Measurements from ENCODE around the gene RBMS3. TPM values are rescaled to one million over a fixed set of nuclear protein-coding genes. Genes with fewer than 3 reads are reported as not detected.
A peak's percentile ranks its signal among the peaks of the same experiment; 100 is the strongest.

RBMS3 gene
- total RNA-seq, 2 donors from 2014 or later: 31.7 to 45.1 TPM

DNA sequence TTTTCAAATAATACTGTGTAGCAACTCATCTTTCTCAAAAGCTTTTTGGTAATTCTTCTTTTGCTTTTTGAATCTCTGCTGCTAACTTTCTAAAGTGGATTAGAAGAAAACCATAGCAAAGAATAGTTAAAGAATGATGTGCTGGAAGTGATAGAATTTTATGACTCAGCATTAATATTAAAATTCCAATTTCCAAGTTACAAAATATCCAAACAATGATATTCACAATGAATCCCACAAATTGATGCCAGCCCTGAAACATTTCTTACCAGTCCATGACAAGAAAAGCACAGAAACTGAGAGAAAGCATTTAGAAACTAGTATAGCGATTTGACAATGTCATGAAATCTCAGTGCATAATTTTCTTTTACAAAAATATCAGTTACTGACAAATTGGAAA lies 482.2 kb downstream of the RBMS3 start:
- TF ChIP-seq POLR2A (IDR thresholded peaks at IDR 0.05) (no peak), POLR2AphosphoS5 (IDR thresholded peaks at IDR 0.05) (no peak)
- TF ChIP-seq, protein P1, sequence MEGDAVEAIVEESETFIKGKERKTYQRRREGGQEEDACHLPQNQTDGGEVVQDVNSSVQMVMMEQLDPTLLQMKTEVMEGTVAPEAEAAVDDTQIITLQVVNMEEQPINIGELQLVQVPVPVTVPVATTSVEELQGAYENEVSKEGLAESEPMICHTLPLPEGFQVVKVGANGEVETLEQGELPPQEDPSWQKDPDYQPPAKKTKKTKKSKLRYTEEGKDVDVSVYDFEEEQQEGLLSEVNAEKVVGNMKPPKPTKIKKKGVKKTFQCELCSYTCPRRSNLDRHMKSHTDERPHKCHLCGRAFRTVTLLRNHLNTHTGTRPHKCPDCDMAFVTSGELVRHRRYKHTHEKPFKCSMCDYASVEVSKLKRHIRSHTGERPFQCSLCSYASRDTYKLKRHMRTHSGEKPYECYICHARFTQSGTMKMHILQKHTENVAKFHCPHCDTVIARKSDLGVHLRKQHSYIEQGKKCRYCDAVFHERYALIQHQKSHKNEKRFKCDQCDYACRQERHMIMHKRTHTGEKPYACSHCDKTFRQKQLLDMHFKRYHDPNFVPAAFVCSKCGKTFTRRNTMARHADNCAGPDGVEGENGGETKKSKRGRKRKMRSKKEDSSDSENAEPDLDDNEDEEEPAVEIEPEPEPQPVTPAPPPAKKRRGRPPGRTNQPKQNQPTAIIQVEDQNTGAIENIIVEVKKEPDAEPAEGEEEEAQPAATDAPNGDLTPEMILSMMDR (IDR thresholded peaks at IDR 0.05): no peak
- Histone ChIP-seq H3K9me3 (no peaks in the 10 kb centered on the region), H3K27me3 (replicated peaks; ENCODE audit: insufficient read depth) (no peaks in the 10 kb centered on the region), H3K36me3 (no peaks in the 10 kb centered on the region), H3K4me1 (replicated peaks) (peaks cover 12% of the 10 kb centered on the region), H3K4me3 (no peak overlapping the region), H3K27ac (no peak overlapping the region)
- intact Hi-C loops (cut with DNase I): loop anchor here (5.0 kb wide), 1 partner anchor 236 kb away; no protein-coding TSS in a partner anchor
- no peak for DNase-seq (ENCODE audit: low spot score)
- 94% methylated on average over 1 of the region's 1 CpG for WGBS

- no peak for TF ChIP-seq POLR2AphosphoS5 (IDR thresholded peaks at IDR 0.05)
- no peak for TF ChIP-seq POLR2A (IDR thresholded peaks at IDR 0.05)
- TF ChIP-seq, protein P1 (IDR thresholded peaks at IDR 0.05): no peak
- no peaks in the 10 kb centered on the region for H3K9me3 ChIP-seq
- DNase-seq (ENCODE audit: low spot score): no peak
- no peaks in the 10 kb centered on the region for H3K36me3 ChIP-seq
- intact Hi-C loops (cut with DNase I): loop anchor here (5.0 kb wide), 1 partner anchor 237 kb away; no protein-coding TSS in a partner anchor
- no peak overlapping the region for H3K27ac ChIP-seq
- peaks cover 6% of the 10 kb centered on the region for H3K4me1 ChIP-seq (replicated peaks)
- 93% methylated on average over 3 of the region's 3 CpGs for WGBS
- H3K27me3 ChIP-seq (replicated peaks; ENCODE audit: insufficient read depth): no peaks in the 10 kb centered on the region
- no peak overlapping the region for H3K4me3 ChIP-seq
Observed at GRCh38 chr3:29764041-29764440, 483.2 kb downstream of the RBMS3 start.

DNA sequence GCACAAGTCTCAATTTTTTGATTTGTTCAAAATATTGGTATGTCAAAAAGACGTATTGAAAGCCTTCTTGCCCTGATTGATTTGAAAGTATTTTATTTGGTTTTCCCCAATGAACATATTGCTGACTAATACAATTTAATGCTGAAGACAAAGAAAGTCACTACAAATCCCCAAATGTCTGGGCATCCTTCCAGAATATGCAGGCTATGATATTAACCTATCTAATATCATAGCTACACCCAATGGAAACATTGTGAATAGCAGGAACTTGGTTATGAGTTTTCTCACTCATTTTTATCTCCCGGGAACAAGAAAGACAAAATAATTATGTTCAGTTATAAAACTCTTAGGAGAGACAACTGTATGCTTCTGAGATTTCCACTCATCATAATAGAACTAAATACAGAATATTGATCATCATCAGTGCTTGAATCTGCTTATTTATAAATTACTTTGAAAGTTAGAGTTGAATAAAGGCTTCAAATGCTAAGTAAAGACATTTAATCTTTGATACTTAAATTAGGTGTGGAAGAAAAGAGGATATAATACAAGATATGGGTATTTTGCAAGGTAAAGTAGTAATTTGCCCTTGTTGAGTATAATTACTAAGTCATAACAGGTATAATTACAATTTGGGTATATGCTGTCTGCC lies 483.9 kb downstream of the RBMS3 start:
- no peaks in the 10 kb centered on the region for H3K36me3 ChIP-seq
- intact Hi-C loops (cut with DNase I): loop anchor here (5.0 kb wide), 2 partner anchors 237 to 847 kb away; no protein-coding TSS in a partner anchor
- no peak overlapping the region for H3K4me3 ChIP-seq
- 64% methylated on average over 2 of the region's 2 CpGs for WGBS
- H3K27me3 ChIP-seq (replicated peaks; ENCODE audit: insufficient read depth): no peaks in the 10 kb centered on the region
- H3K4me1 ChIP-seq (replicated peaks): no peaks in the 10 kb centered on the region
- TF ChIP-seq, protein P1 (IDR thresholded peaks at IDR 0.05): peak; percentile 18 to 75 (median 48)
- TF ChIP-seq POLR2AphosphoS5 (IDR thresholded peaks at IDR 0.05): no peak
- no peak overlapping the region for H3K27ac ChIP-seq
- DNase-seq (ENCODE audit: low spot score): peak; percentile 38
- H3K9me3 ChIP-seq: no peaks in the 10 kb centered on the region

- Histone ChIP-seq H3K9me3 (no peaks in the 10 kb centered on the region), H3K36me3 (no peaks in the 10 kb centered on the region), H3K4me1 (replicated peaks) (no peaks in the 10 kb centered on the region), H3K27me3 (replicated peaks; ENCODE audit: insufficient read depth) (no peaks in the 10 kb centered on the region), H3K4me3 (no peak overlapping the region), H3K27ac (no peak overlapping the region)
- intact Hi-C loops (cut with DNase I): loop anchor here (10.0 kb wide), 1 partner anchor 1297 kb away; no protein-coding TSS in a partner anchor
- DNase-seq (ENCODE audit: low spot score): no peak
- WGBS: 84% methylated on average over 3 of the region's 3 CpGs
- TF ChIP-seq, protein P1 (IDR thresholded peaks at IDR 0.05): no peak
- TF ChIP-seq POLR2A (IDR thresholded peaks at IDR 0.05) (no peak), POLR2AphosphoS5 (IDR thresholded peaks at IDR 0.05) (no peak)
Observed at GRCh38 chr3:29771602-29772001, 490.7 kb downstream of the RBMS3 start.

- H3K4me1 ChIP-seq (replicated peaks): no peaks in the 10 kb centered on the region
- H3K4me3 ChIP-seq: no peak overlapping the region
- no peak for DNase-seq (ENCODE audit: low spot score)
- TF ChIP-seq POLR2AphosphoS5 (IDR thresholded peaks at IDR 0.05) (no peak), POLR2A (IDR thresholded peaks at IDR 0.05) (no peak)
- TF ChIP-seq, protein P1 (IDR thresholded peaks at IDR 0.05): no peak
- no peaks in the 10 kb centered on the region for H3K9me3 ChIP-seq
- H3K27ac ChIP-seq: no peak overlapping the region
- WGBS: 49% methylated on average over 4 of the region's 4 CpGs
- no peaks in the 10 kb centered on the region for H3K27me3 ChIP-seq (replicated peaks; ENCODE audit: insufficient read depth)
- intact Hi-C loops (cut with DNase I): loop anchor here (10.0 kb wide), 1 partner anchor 1298 kb away; no protein-coding TSS in a partner anchor
- H3K36me3 ChIP-seq: no peaks in the 10 kb centered on the region
Observed at GRCh38 chr3:29772436-29772835, 491.6 kb downstream of the RBMS3 start.
